GM20431 (cell line): ENCODE results near the gene ENOX1.

ENCODE experiments used
- in situ Hi-C: fragments of 300-500 bp; cut with MseI, MboI; formaldehyde crosslinking; loops from one replicate; pipeline ENCODE4 v1.15.0; 2020; ENCODE audit warnings: low sequenced_read_pairs; ENCODE audit not compliant: unreplicated experiment

ENOX1 gene

GRCh38 chr13:43414111-43414510, 372.7 kb downstream of the ENOX1 start:
- in situ Hi-C loops: no loop called here

GRCh38 chr13:43411741-43412140, 375.0 kb downstream of the ENOX1 start:
- in situ Hi-C loops: no loop called here

- in situ Hi-C loops: no loop called here
These were observed 375.6 kb downstream of the ENOX1 start for GRCh38 chr13:43411211-43411610.

- in situ Hi-C loops: no loop called here
These were observed 378.5 kb downstream of the ENOX1 start for GRCh38 chr13:43408274-43408673.

- in situ Hi-C loops: no loop called here
These were observed 379.7 kb downstream of the ENOX1 start for GRCh38 chr13:43407023-43407581.

GRCh38 chr13:43405457-43405856, 381.3 kb downstream of the ENOX1 start:
- in situ Hi-C loops: no loop called here

- in situ Hi-C loops: no loop called here
These were observed 384.4 kb downstream of the ENOX1 start for GRCh38 chr13:43402380-43402779.

- in situ Hi-C loops: no loop called here
These were observed 385.4 kb downstream of the ENOX1 start for GRCh38 chr13:43401361-43401760.

- in situ Hi-C loops: no loop called here
These were observed 389.7 kb downstream of the ENOX1 start for GRCh38 chr13:43397111-43397510.

- in situ Hi-C loops: no loop called here
These were observed 395.7 kb downstream of the ENOX1 start for GRCh38 chr13:43391036-43391435.

GRCh38 chr13:43390619-43391018, 396.2 kb downstream of the ENOX1 start:
- in situ Hi-C loops: no loop called here

- in situ Hi-C loops: no loop called here
These were observed 396.8 kb downstream of the ENOX1 start for GRCh38 chr13:43389983-43390382.

- in situ Hi-C loops: no loop called here
These were observed 397.2 kb downstream of the ENOX1 start for GRCh38 chr13:43389573-43389972.

GRCh38 chr13:43388282-43389034, 398.3 kb downstream of the ENOX1 start:
- in situ Hi-C loops: no loop called here

- in situ Hi-C loops: no loop called here
These were observed 398.9 kb downstream of the ENOX1 start for GRCh38 chr13:43387880-43388279.

GRCh38 chr13:43383498-43384165, 403.1 kb downstream of the ENOX1 start:
- in situ Hi-C loops: no loop called here

GRCh38 chr13:43379738-43380137, 407.0 kb downstream of the ENOX1 start:
- in situ Hi-C loops: no loop called here

GRCh38 chr13:43377973-43378372, 408.8 kb downstream of the ENOX1 start:
- in situ Hi-C loops: no loop called here

- in situ Hi-C loops: no loop called here
These were observed 409.6 kb downstream of the ENOX1 start for GRCh38 chr13:43377149-43377548.

- in situ Hi-C loops: no loop called here
These were observed 410.2 kb downstream of the ENOX1 start for GRCh38 chr13:43376596-43376995.

- in situ Hi-C loops: no loop called here
These were observed 410.8 kb downstream of the ENOX1 start for GRCh38 chr13:43375797-43376465.
